ENCODE data around the gene NREP.

NREP gene

GRCh38 chr5:111706345-111706744 is 50.6 kb downstream of the NREP start:
- Histone ChIP-seq H3K36me3 (replicated peaks; ENCODE audit: low read depth, low read length) (no peaks in the 10 kb centered on the region), H3K4me1 (ENCODE audit: low read length) (peaks cover 13% of the 10 kb centered on the region), H2AFZ (ENCODE audit: low read depth, low read length) (no peak overlapping the region), H3K4me3 (ENCODE audit: low read length) (no peak overlapping the region), H3K79me2 (ENCODE audit: low read length) (no peaks in the 10 kb centered on the region), H3K27ac (ENCODE audit: low read length) (no peak overlapping the region), H3K9me3 (ENCODE audit: insufficient read depth, low read length) (no peaks in the 10 kb centered on the region), H3K9ac (ENCODE audit: low read length) (no peak overlapping the region), H3K27me3 (ENCODE audit: low read depth, low read length) (no peaks in the 10 kb centered on the region), H3K4me2 (ENCODE audit: low read length) (no peak overlapping the region), H4K20me1 (ENCODE audit: insufficient read depth, low read length) (no peaks in the 10 kb centered on the region)
- TF ChIP-seq, protein P1, sequence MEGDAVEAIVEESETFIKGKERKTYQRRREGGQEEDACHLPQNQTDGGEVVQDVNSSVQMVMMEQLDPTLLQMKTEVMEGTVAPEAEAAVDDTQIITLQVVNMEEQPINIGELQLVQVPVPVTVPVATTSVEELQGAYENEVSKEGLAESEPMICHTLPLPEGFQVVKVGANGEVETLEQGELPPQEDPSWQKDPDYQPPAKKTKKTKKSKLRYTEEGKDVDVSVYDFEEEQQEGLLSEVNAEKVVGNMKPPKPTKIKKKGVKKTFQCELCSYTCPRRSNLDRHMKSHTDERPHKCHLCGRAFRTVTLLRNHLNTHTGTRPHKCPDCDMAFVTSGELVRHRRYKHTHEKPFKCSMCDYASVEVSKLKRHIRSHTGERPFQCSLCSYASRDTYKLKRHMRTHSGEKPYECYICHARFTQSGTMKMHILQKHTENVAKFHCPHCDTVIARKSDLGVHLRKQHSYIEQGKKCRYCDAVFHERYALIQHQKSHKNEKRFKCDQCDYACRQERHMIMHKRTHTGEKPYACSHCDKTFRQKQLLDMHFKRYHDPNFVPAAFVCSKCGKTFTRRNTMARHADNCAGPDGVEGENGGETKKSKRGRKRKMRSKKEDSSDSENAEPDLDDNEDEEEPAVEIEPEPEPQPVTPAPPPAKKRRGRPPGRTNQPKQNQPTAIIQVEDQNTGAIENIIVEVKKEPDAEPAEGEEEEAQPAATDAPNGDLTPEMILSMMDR (IDR thresholded peaks at IDR 0.05; ENCODE audit: low read depth, low read length): no peak
- TF ChIP-seq EZH2phosphoT487 (IDR thresholded peaks at IDR 0.05; ENCODE audit: low read depth): no peak

- Histone ChIP-seq H3K4me1 (ENCODE audit: low read length) (peaks cover 13% of the 10 kb centered on the region), H3K79me2 (ENCODE audit: low read length) (no peaks in the 10 kb centered on the region), H3K27ac (ENCODE audit: low read length) (no peak overlapping the region), H3K4me2 (ENCODE audit: low read length) (no peak overlapping the region), H3K27me3 (ENCODE audit: low read depth, low read length) (no peaks in the 10 kb centered on the region), H4K20me1 (ENCODE audit: insufficient read depth, low read length) (no peaks in the 10 kb centered on the region), H3K9me3 (ENCODE audit: insufficient read depth, low read length) (no peaks in the 10 kb centered on the region), H3K9ac (ENCODE audit: low read length) (no peak overlapping the region), H2AFZ (ENCODE audit: low read depth, low read length) (no peak overlapping the region), H3K4me3 (ENCODE audit: low read length) (no peak overlapping the region), H3K36me3 (replicated peaks; ENCODE audit: low read depth, low read length) (no peaks in the 10 kb centered on the region)
- TF ChIP-seq EZH2phosphoT487 (IDR thresholded peaks at IDR 0.05; ENCODE audit: low read depth): no peak
These were observed 52.4 kb downstream of the NREP start for GRCh38 chr5:111704452-111705085.

DNA sequence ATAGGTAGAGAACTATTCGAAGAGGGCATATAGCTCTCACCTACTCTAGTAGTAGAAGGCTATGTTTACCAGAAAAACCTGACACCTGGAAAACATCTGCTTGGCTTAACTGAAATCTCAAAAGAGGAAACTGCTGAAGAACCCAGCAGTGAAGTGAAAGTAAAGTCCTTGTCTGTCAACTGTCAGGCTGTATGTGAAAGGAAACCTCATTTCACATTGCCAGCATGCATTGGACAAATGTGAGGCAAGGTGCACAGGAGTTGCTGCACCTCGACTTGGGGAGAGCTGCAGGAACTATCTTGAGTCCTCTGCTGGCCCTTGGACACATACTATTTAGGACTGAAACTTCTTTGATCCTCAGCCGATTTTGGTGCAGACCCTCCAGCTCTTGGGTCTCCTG is 53.3 kb downstream of the NREP start:
- Histone ChIP-seq H2AFZ (ENCODE audit: low read depth, low read length) (no peak overlapping the region), H3K4me3 (ENCODE audit: low read length) (peak overlapping the region; percentile 48), H3K4me2 (ENCODE audit: low read length) (peak overlapping the region; percentile 86), H3K9me3 (ENCODE audit: insufficient read depth, low read length) (no peaks in the 10 kb centered on the region), H3K27me3 (ENCODE audit: low read depth, low read length) (no peaks in the 10 kb centered on the region), H3K4me1 (ENCODE audit: low read length) (peaks cover 13% of the 10 kb centered on the region), H3K9ac (ENCODE audit: low read length) (no peak overlapping the region), H4K20me1 (ENCODE audit: insufficient read depth, low read length) (no peaks in the 10 kb centered on the region), H3K79me2 (ENCODE audit: low read length) (no peaks in the 10 kb centered on the region), H3K27ac (ENCODE audit: low read length) (no peak overlapping the region), H3K36me3 (replicated peaks; ENCODE audit: low read depth, low read length) (no peaks in the 10 kb centered on the region)
- TF ChIP-seq EZH2phosphoT487 (IDR thresholded peaks at IDR 0.05; ENCODE audit: low read depth): no peak
- TF ChIP-seq, protein P1 (IDR thresholded peaks at IDR 0.05; ENCODE audit: low read depth, low read length): no peak

GRCh38 chr5:111699976-111700375 is 57.0 kb downstream of the NREP start:
- H3K9me3 ChIP-seq (ENCODE audit: insufficient read depth, low read length): no peaks in the 10 kb centered on the region
- H4K20me1 ChIP-seq (ENCODE audit: insufficient read depth, low read length): no peaks in the 10 kb centered on the region
- no peak overlapping the region for H3K4me2 ChIP-seq (ENCODE audit: low read length)
- no peak overlapping the region for H3K4me3 ChIP-seq (ENCODE audit: low read length)
- H3K36me3 ChIP-seq (replicated peaks; ENCODE audit: low read depth, low read length): no peaks in the 10 kb centered on the region
- peaks cover 13% of the 10 kb centered on the region for H3K4me1 ChIP-seq (ENCODE audit: low read length)
- no peak overlapping the region for H3K27ac ChIP-seq (ENCODE audit: low read length)
- TF ChIP-seq, protein P1 (IDR thresholded peaks at IDR 0.05; ENCODE audit: low read depth, low read length): no peak
- no peak for TF ChIP-seq EZH2phosphoT487 (IDR thresholded peaks at IDR 0.05; ENCODE audit: low read depth)
- H3K27me3 ChIP-seq (ENCODE audit: low read depth, low read length): no peaks in the 10 kb centered on the region
- no peak overlapping the region for H2AFZ ChIP-seq (ENCODE audit: low read depth, low read length)
- no peaks in the 10 kb centered on the region for H3K79me2 ChIP-seq (ENCODE audit: low read length)
- no peak overlapping the region for H3K9ac ChIP-seq (ENCODE audit: low read length)
